ENCODE measurements around the gene FILIP1.

DNA sequence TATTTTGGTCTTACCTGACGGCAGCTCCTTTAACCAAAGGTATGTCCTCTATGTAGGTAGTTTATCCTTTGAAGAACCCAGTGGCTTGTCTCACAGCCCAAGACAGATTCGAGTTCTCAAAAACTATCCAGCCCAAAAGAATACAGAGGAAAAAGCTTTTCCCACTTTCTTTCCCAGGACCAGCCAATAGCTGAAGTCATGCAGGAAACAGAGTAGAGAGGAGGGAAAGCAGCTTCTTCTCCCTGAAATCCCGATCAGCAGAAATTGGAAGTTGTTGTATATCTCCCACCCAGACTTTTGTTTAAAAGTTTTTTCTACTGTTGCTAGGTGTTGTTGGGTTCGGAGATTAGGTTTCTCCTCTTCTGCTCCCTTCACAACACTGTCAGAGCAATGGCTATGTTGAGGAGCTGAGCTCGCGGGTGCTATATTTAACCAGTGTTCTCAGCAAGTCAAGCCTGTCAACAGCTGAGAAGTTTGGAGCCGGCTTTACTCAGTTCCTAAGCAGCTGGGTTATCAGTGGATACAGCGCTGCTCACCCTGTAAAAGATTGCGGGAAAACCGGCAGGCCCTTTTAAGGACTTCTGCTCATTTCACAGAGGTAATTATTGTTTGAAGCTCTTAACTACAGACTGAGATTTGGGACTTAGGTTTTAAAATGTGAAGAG, at the start of gene FILIP1:
- TF ChIP-seq EP300 (IDR thresholded peaks at IDR 0.05), result no peak
- no peak for TF ChIP-seq POLR2A (IDR thresholded peaks at IDR 0.05; ENCODE audit: low read length)
- no peak for TF ChIP-seq PHF8 (IDR thresholded peaks at IDR 0.05; ENCODE audit: borderline replicate concordance, low read depth)

Measured in A549 (cell line).